ENCODE results near the gene SLC36A4. TPM values are rescaled to one million over a fixed set of nuclear protein-coding genes. Genes with fewer than 3 reads are reported as not detected.
A peak's percentile ranks its signal among the peaks of the same experiment; 100 is the strongest.
"Not testable (repeated sequence)": the region's sequence is repeated elsewhere in the genome, so short reads cannot be mapped to it uniquely, and the experiment has no call there.

Gene SLC36A4
- total RNA-seq, 2 experiments from 2014 or later, result 9.8 to 10.9 TPM

DNA sequence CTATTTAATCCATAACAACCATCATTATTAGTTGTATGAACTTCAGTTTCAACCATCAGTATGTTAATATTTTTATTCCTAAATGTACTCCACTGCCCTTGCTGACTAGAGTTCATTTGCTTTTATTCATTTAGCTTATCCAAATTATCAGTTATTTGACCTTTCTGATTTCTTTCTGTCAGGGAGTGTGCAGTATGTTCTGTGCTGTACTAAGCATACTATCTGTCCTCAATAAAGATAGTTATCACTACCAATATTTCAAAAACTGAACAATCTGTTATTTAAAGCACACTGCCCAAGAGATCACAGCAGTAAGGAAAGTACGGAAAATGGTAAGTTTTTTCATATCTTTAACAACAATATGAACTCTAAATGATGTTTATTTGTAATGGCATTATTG lies 8.3 kb downstream of the SLC36A4 start:
- H3K9me3 Mint-ChIP-seq (ENCODE audit: insufficient read depth), result peaks cover 4% of the 10 kb centered on the region
- ATAC-seq (no peak), DNase-seq (no peak)
- POLR2A ChIA-PET, result no interaction called here
- CTCF ChIA-PET, result no interaction called here
- H3K4me1 Mint-ChIP-seq (ENCODE audit: low read depth), result no peaks in the 10 kb centered on the region
- no peak overlapping the region for H3K4me3 Mint-ChIP-seq
- no peak overlapping the region for H3K27ac Mint-ChIP-seq
- H3K36me3 Mint-ChIP-seq (ENCODE audit: low read depth), result peaks cover 5% of the 10 kb centered on the region
- no peaks in the 10 kb centered on the region for H3K27me3 Mint-ChIP-seq (ENCODE audit: low read depth)

DNA sequence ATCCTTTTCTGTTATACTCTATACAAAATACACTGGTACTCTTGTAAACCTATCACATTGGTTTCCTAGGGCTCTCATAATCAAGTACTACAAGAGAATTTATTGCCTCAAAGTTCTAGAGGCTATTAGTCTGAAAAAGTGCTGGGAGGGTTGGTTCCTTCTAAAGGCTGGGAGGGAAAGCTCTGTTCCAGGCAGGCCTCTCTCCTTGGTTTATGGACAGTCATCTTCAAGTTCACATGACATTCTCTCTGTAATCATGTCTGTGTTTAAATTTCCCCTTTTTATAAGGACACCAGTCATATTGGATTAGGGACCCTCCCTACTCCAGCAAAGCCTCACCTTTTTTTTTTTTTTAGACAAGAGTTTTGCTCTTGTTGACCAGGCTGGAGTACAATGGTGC lies 9.1 kb downstream of the SLC36A4 start:
- ChIA-PET CTCF (no interaction called here), POLR2A (interaction anchor here (1.0 kb wide), 1 partner anchor 9 kb away, joined by 3 read pairs; the partner anchor contains the start of gene SLC36A4)
- Mint-ChIP-seq H3K27me3 (ENCODE audit: low read depth) (no peaks in the 10 kb centered on the region), H3K4me3 (no peak overlapping the region), H3K27ac (no peak overlapping the region), H3K36me3 (ENCODE audit: low read depth) (peaks cover 5% of the 10 kb centered on the region), H3K4me1 (ENCODE audit: low read depth) (no peaks in the 10 kb centered on the region), H3K9me3 (ENCODE audit: insufficient read depth) (peaks cover 4% of the 10 kb centered on the region)
- ATAC-seq, result no peak
- DNase-seq, result no peak

DNA sequence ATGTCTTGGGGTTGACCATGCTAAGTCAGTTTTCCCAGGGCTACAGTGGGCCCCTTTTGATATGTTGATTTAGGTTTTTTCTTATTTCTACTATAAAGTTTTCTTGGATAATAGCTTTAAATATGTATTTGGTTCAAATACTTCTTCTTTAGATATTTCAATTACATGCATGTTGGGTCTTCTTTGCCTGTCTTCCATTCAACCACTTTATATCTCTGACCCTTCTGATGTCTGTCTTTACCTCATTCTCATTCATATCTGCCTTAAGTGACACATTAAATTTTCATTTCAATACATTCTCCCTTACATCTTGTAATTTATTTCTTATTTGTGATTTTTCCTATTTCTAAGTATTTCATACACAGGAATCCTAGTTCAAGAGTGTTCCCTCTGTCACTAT lies 10.5 kb downstream of the SLC36A4 start:
- Mint-ChIP-seq H3K4me3 (no peak overlapping the region), H3K27me3 (ENCODE audit: low read depth) (no peaks in the 10 kb centered on the region), H3K9me3 (ENCODE audit: insufficient read depth) (peaks cover 4% of the 10 kb centered on the region), H3K27ac (no peak overlapping the region), H3K4me1 (ENCODE audit: low read depth) (no peaks in the 10 kb centered on the region), H3K36me3 (ENCODE audit: low read depth) (peaks cover 7% of the 10 kb centered on the region)
- POLR2A ChIA-PET, result no interaction called here
- DNase-seq (no peak), ATAC-seq (no peak)
- CTCF ChIA-PET, result no interaction called here

GRCh38 chr11:93177891-93178290 lies 19.9 kb downstream of the SLC36A4 start:
- H3K9me3 Mint-ChIP-seq (ENCODE audit: insufficient read depth); H3K27ac Mint-ChIP-seq; H3K4me3 Mint-ChIP-seq; POLR2A ChIA-PET; ATAC-seq; DNase-seq; H3K4me1 Mint-ChIP-seq (ENCODE audit: low read depth); H3K27me3 Mint-ChIP-seq (ENCODE audit: low read depth): not testable (repeated sequence)
- peaks cover 31% of the 10 kb centered on the region for H3K36me3 Mint-ChIP-seq (ENCODE audit: low read depth)
- CTCF ChIA-PET, result interaction anchor here (1.1 kb wide), 1 partner anchor 8 kb away, joined by 3 read pairs; no protein-coding TSS in a partner anchor

GRCh38 chr11:93169950-93170561 lies 27.7 kb downstream of the SLC36A4 start:
- Mint-ChIP-seq H3K4me1 (ENCODE audit: low read depth) (peaks cover 3% of the 10 kb centered on the region), H3K9me3 (ENCODE audit: insufficient read depth) (no peaks in the 10 kb centered on the region), H3K4me3 (no peak overlapping the region), H3K36me3 (ENCODE audit: low read depth) (peaks cover 4% of the 10 kb centered on the region), H3K27ac (no peak overlapping the region), H3K27me3 (ENCODE audit: low read depth) (no peaks in the 10 kb centered on the region)
- ChIA-PET CTCF (interaction anchor here (1.0 to 2.3 kb wide), 4 partner anchors 8 to 43 kb away, joined by 3 to 8 read pairs (median 3); no protein-coding TSS in a partner anchor), POLR2A (interaction anchor here (0.6 kb wide), 1 partner anchor 571 kb away, joined by 3 read pairs; the partner anchor contains the start of genes C11orf54 and TAF1D)
- DNase-seq (no peak), ATAC-seq (no peak)

DNA sequence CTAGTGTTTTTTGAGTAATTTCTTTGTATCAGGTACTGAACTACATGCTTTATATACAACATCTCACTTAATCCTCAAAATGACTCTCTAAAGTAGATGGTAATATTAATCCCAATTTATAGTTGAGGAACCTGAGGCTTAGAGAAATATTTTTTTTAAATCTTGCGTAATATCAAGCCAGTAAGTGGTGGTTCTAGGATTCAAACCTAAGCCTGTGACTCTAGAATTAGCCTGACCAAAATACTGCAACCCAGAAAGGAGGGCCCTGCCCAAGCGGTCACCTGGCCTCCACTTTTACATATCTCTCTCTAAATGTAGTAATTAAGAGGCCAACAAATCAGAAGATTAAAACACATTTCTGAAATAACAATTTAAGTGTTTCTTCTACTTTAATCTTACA lies 28.6 kb downstream of the SLC36A4 start:
- H3K36me3 Mint-ChIP-seq (ENCODE audit: low read depth), result peaks cover 11% of the 10 kb centered on the region
- no peak overlapping the region for H3K27ac Mint-ChIP-seq
- no peaks in the 10 kb centered on the region for H3K27me3 Mint-ChIP-seq (ENCODE audit: low read depth)
- no peak for ATAC-seq
- no peaks in the 10 kb centered on the region for H3K9me3 Mint-ChIP-seq (ENCODE audit: insufficient read depth)
- H3K4me1 Mint-ChIP-seq (ENCODE audit: low read depth), result peaks cover 3% of the 10 kb centered on the region
- DNase-seq, result no peak
- ChIA-PET CTCF (interaction anchor here (0.7 to 2.3 kb wide), 5 partner anchors 8 to 226 kb away, joined by 3 to 8 read pairs (median 3); no protein-coding TSS in a partner anchor), POLR2A (no interaction called here)
- no peak overlapping the region for H3K4me3 Mint-ChIP-seq

DNA sequence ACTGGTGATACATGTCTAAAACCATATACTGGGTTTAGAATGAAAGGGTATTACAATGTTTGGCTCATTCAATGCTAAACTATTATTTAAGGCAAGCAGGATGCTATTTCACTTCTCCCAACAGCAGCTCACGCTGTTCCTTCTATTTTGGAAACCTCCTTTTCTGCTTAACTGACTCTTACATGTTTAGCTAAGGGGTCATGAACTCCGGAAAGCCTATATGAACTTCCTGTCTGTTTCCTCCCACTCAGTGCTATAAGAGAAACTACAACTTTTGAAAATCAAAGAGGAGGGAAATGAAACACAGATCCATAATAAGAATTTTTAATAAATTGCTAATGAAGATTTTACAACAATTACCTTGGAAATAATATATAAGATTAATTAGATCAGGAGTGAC lies 30.9 kb downstream of the SLC36A4 start:
- H3K4me3 Mint-ChIP-seq, result no peak overlapping the region
- no peak for ATAC-seq
- H3K9me3 Mint-ChIP-seq (ENCODE audit: insufficient read depth), result no peaks in the 10 kb centered on the region
- H3K27me3 Mint-ChIP-seq (ENCODE audit: low read depth), result no peaks in the 10 kb centered on the region
- peaks cover 3% of the 10 kb centered on the region for H3K4me1 Mint-ChIP-seq (ENCODE audit: low read depth)
- H3K27ac Mint-ChIP-seq, result no peak overlapping the region
- DNase-seq, result no peak
- POLR2A ChIA-PET, result no interaction called here
- CTCF ChIA-PET, result no interaction called here
- H3K36me3 Mint-ChIP-seq (ENCODE audit: low read depth), result peaks cover 19% of the 10 kb centered on the region

GRCh38 chr11:93166194-93166593 lies 31.6 kb downstream of the SLC36A4 start:
- Mint-ChIP-seq H3K27ac (peak overlapping the region; percentile 13), H3K9me3 (ENCODE audit: insufficient read depth) (no peaks in the 10 kb centered on the region), H3K4me1 (ENCODE audit: low read depth) (peaks cover 3% of the 10 kb centered on the region), H3K27me3 (ENCODE audit: low read depth) (no peaks in the 10 kb centered on the region), H3K36me3 (ENCODE audit: low read depth) (peaks cover 19% of the 10 kb centered on the region), H3K4me3 (no peak overlapping the region)
- POLR2A ChIA-PET, result no interaction called here
- CTCF ChIA-PET, result no interaction called here
- ATAC-seq (no peak), DNase-seq (no peak)

DNA sequence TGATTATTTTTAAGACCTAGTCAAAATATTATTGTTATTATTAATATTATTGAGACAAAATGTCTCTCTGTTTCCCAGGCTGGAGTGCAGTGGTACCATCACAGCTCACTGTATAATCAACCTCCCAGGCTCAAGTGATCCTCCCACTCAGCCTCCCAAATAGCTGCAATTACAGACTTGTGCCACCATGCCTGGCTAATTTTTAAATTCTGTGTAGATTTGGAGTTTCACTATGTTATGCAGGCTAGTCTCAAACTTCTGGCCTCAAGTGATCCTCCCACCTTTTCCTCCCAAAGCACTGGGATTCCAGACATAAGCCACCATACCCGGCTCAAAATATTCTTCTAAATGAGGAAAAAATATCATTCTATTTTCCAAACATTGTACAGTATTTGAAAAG lies 37.0 kb downstream of the SLC36A4 start:
- Mint-ChIP-seq H3K36me3 (ENCODE audit: low read depth) (peaks cover 22% of the 10 kb centered on the region), H3K27ac (no peak overlapping the region), H3K4me3 (no peak overlapping the region), H3K4me1 (ENCODE audit: low read depth) (no peaks in the 10 kb centered on the region), H3K27me3 (ENCODE audit: low read depth) (no peaks in the 10 kb centered on the region), H3K9me3 (ENCODE audit: insufficient read depth) (no peaks in the 10 kb centered on the region)
- ChIA-PET CTCF (interaction anchor here (2.5 kb wide), 1 partner anchor 9 kb away, joined by 8 read pairs; no protein-coding TSS in a partner anchor), POLR2A (no interaction called here)
- DNase-seq (no peak), ATAC-seq (no peak)

GRCh38 chr11:93160156-93160555 lies 37.6 kb downstream of the SLC36A4 start:
- DNase-seq, result no peak
- ChIA-PET POLR2A (no interaction called here), CTCF (interaction anchor here (2.5 kb wide), 1 partner anchor 9 kb away, joined by 8 read pairs; no protein-coding TSS in a partner anchor)
- ATAC-seq, result no peak
- Mint-ChIP-seq H3K27me3 (ENCODE audit: low read depth) (no peaks in the 10 kb centered on the region), H3K4me3 (no peak overlapping the region), H3K4me1 (ENCODE audit: low read depth) (no peaks in the 10 kb centered on the region), H3K27ac (no peak overlapping the region), H3K9me3 (ENCODE audit: insufficient read depth) (no peaks in the 10 kb centered on the region), H3K36me3 (ENCODE audit: low read depth) (peaks cover 22% of the 10 kb centered on the region)

- POLR2A ChIA-PET, result no interaction called here
- Mint-ChIP-seq H3K36me3 (ENCODE audit: low read depth) (peaks cover 20% of the 10 kb centered on the region), H3K27me3 (ENCODE audit: low read depth) (no peaks in the 10 kb centered on the region), H3K9me3 (ENCODE audit: insufficient read depth) (no peaks in the 10 kb centered on the region), H3K27ac (no peak overlapping the region), H3K4me1 (ENCODE audit: low read depth) (no peaks in the 10 kb centered on the region), H3K4me3 (no peak overlapping the region)
- DNase-seq (no peak), ATAC-seq (no peak)
- CTCF ChIA-PET, result interaction anchor here (2.5 kb wide), 1 partner anchor 10 kb away, joined by 8 read pairs; no protein-coding TSS in a partner anchor
These were observed 38.1 kb downstream of the SLC36A4 start for GRCh38 chr11:93159721-93160120.

GRCh38 chr11:93155738-93156137 lies 42.1 kb downstream of the SLC36A4 start:
- POLR2A ChIA-PET, result interaction anchor here (1.3 kb wide), 1 partner anchor 11 kb away, joined by 4 read pairs; no protein-coding TSS in a partner anchor

More at GRCh38 chr11:93155738-93156137, 42.1 kb downstream of the SLC36A4 start:
- DNase-seq (no peak), ATAC-seq (no peak)
- no peaks in the 10 kb centered on the region for H3K27me3 Mint-ChIP-seq (ENCODE audit: low read depth)
- no peak overlapping the region for H3K4me3 Mint-ChIP-seq
- CTCF ChIA-PET, result no interaction called here
- H3K9me3 Mint-ChIP-seq (ENCODE audit: insufficient read depth), result no peaks in the 10 kb centered on the region
- H3K27ac Mint-ChIP-seq, result no peak overlapping the region
- H3K4me1 Mint-ChIP-seq (ENCODE audit: low read depth), result no peaks in the 10 kb centered on the region
- peaks cover 7% of the 10 kb centered on the region for H3K36me3 Mint-ChIP-seq (ENCODE audit: low read depth)

Measured in activated CD8-positive, alpha-beta T cell treated with anti-CD3 and anti-CD28 coated beads, Interleukin-2, amount 10 ng/mL, durations not matched to agents 7 days and 5 days (primary cell).